ENCODE data around the gene NKX2-3. TPM values are rescaled to one million over a fixed set of nuclear protein-coding genes. Genes with fewer than 3 reads are reported as not detected.

Gene NKX2-3
- total and polyA plus RNA-seq, 10 donors: 10.8 to 69.1 (median 31.1) TPM

DNA sequence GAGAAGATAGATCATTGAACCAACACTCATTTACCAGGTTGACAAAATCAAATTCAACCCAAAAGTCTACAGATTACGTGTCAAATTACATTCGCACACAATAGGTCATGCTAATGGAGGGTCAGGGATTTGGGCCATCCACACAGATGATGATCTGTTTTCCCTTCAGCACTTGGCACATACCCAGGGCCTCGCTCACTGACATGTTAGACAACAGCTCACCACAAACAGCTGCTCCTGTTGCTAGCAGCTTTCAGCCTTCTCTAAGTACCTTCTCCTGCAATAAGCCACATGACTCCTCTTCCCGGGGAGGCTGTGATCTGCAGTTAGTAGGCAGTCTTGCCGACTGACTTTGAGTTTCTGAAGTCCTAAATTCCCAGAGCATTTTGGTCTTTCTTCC, 18.4 kb downstream of the NKX2-3 start:
- H3K27me3 ChIP-seq (replicated peaks in 1 of 7): peaks cover 0 to 28% (median 0%) of the 10 kb centered on the region in 7 donors
- 30 to 39% (median 32%) methylated on average over 5 of the region's 5 CpGs for WGBS, 5 donors
- DNase-seq: no peak
- intact Hi-C loops (cut with DNase I; ENCODE audit: low total_unique reads): no loop called here
- no peak overlapping the region for H3K4me3 ChIP-seq
- H3K9me3 ChIP-seq: no peaks in the 10 kb centered on the region
- TF ChIP-seq, protein P1, sequence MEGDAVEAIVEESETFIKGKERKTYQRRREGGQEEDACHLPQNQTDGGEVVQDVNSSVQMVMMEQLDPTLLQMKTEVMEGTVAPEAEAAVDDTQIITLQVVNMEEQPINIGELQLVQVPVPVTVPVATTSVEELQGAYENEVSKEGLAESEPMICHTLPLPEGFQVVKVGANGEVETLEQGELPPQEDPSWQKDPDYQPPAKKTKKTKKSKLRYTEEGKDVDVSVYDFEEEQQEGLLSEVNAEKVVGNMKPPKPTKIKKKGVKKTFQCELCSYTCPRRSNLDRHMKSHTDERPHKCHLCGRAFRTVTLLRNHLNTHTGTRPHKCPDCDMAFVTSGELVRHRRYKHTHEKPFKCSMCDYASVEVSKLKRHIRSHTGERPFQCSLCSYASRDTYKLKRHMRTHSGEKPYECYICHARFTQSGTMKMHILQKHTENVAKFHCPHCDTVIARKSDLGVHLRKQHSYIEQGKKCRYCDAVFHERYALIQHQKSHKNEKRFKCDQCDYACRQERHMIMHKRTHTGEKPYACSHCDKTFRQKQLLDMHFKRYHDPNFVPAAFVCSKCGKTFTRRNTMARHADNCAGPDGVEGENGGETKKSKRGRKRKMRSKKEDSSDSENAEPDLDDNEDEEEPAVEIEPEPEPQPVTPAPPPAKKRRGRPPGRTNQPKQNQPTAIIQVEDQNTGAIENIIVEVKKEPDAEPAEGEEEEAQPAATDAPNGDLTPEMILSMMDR (IDR thresholded peaks at IDR 0.05 in 8 of 11, conservative IDR thresholded peaks at IDR 0.05 in 3 of 11): no peak
- TF ChIP-seq POLR2AphosphoS5 (IDR thresholded peaks at IDR 0.05): peak in 1 of 3 donors; percentile 32
- peak overlapping the region in 6 of 8 donors; percentile 12 to 54 (median 30) for H3K27ac ChIP-seq
- H3K4me1 ChIP-seq: peaks cover 0 to 7% (median 0%) of the 10 kb centered on the region in 6 donors
- H3K36me3 ChIP-seq: no peaks in the 10 kb centered on the region

DNA sequence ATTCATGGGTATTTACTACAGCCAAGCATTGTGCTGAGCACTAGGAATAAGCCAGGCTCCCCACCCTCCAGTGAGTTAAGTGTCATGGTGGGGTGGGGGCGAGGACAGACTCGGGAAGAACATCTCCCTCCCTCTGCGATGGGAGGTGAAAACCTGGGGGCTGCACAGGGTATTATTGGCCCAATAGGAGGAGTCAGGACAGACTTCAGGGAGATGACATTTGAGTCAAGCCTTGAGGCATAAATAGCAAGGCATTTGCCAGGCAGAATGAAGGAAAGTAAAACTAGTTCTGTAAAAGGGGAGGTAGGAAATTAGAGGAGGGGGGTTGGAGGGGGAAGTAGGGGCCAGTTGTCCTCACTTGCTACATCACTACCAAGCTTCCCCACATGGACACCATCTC, 18.9 kb downstream of the NKX2-3 start:
- intact Hi-C loops (cut with DNase I; ENCODE audit: low total_unique reads): no loop called here
- Histone ChIP-seq H3K36me3 (no peaks in the 10 kb centered on the region), H3K27ac (peak overlapping the region in 6 of 8 donors; percentile 12 to 54 (median 30)), H3K4me1 (peaks cover 0 to 8% (median 0%) of the 10 kb centered on the region in 6 donors), H3K27me3 (replicated peaks in 1 of 7) (peaks cover 0 to 26% (median 0%) of the 10 kb centered on the region in 7 donors), H3K9me3 (no peaks in the 10 kb centered on the region), H3K4me3 (no peak overlapping the region)
- DNase-seq: no peak
- TF ChIP-seq POLR2AphosphoS5 (IDR thresholded peaks at IDR 0.05) (no peak), POLR2A (IDR thresholded peaks at IDR 0.05) (no peak)
- TF ChIP-seq, protein P1 (IDR thresholded peaks at IDR 0.05 in 8 of 11, conservative IDR thresholded peaks at IDR 0.05 in 3 of 11): no peak
- 39 to 55% (median 42%) methylated on average over 3 of the region's 3 CpGs for WGBS, 5 donors

DNA sequence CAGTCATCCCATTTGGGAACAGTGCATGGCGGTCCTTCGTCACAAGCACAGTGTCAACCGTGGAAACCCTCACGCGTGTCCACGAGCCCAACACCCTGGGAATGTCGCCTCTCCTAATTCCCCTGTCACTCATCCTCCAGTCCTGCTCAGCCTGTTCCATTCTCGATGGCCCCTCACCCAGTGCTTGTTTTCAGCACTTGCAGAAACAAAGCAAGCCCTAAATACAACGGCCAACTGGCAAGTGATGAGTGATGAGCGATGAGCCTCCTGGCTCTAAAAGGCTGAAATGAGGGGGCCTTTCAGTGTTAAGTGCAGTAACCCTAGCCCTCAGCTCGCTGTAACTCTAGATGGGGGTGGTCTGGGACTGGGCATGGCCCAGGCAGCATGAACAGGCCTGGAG, 22.6 kb downstream of the NKX2-3 start:
- TF ChIP-seq, protein P1 (IDR thresholded peaks at IDR 0.05 in 8 of 11, conservative IDR thresholded peaks at IDR 0.05 in 3 of 11): no peak
- TF ChIP-seq POLR2AphosphoS5 (IDR thresholded peaks at IDR 0.05) (no peak), POLR2A (IDR thresholded peaks at IDR 0.05) (no peak)
- H3K4me1 ChIP-seq: peaks cover 0 to 10% (median 0%) of the 10 kb centered on the region in 6 donors
- no peak overlapping the region for H3K4me3 ChIP-seq
- no peak overlapping the region for H3K27ac ChIP-seq
- DNase-seq: no peak
- no peaks in the 10 kb centered on the region for H3K36me3 ChIP-seq
- H3K27me3 ChIP-seq (replicated peaks in 1 of 7): peaks cover 0 to 26% (median 0%) of the 10 kb centered on the region in 7 donors
- H3K9me3 ChIP-seq: no peaks in the 10 kb centered on the region
- intact Hi-C loops (cut with DNase I; ENCODE audit: low total_unique reads): no loop called here
- 86 to 94% (median 92%) methylated on average over 11 of the region's 11 CpGs for WGBS, 5 donors

DNA sequence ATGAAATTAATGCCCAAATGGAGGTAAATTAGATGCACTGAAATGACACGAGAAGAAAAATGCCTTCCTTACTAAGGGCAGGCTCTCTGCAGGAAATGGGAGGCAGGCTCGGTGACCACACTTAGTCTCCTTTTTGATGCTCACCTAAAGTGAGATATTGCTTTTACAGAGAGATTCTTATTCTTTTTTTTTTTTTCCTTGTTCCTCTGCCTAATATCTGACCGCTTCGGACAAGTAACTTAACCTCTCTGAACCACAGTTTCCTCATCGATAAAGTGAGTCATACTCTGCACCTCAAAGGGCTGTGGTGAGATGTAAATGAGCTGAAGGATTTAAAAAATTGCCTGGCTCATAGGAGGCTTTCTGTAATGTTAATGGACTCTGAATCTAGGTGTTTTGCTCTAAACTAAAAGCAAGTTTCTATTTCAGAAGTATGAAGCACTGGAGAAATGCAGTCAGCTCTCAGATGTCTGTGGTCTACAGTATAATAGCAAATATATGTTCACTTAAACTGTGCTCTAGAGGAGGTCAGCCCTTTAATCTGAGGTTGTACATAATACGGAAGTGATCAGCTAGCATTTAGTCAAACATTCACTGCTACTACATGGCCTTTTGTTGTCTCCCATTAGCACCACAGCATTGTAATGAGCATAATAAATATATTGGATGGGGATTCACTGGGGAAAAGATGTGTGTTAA, 23.2 kb downstream of the NKX2-3 start:
- TF ChIP-seq, protein P1 (IDR thresholded peaks at IDR 0.05 in 8 of 11, conservative IDR thresholded peaks at IDR 0.05 in 3 of 11): no peak
- TF ChIP-seq POLR2AphosphoS5 (IDR thresholded peaks at IDR 0.05): no peak
- TF ChIP-seq POLR2A (IDR thresholded peaks at IDR 0.05): no peak
- DNase-seq: no peak
- 30 to 39% (median 34%) methylated on average over 6 of the region's 6 CpGs for WGBS, 5 donors
- Histone ChIP-seq H3K27me3 (replicated peaks in 1 of 7) (peaks cover 0 to 27% (median 0%) of the 10 kb centered on the region in 7 donors), H3K4me3 (no peak overlapping the region), H3K4me1 (peaks cover 0 to 12% (median 0%) of the 10 kb centered on the region in 6 donors), H3K9me3 (no peaks in the 10 kb centered on the region), H3K27ac (no peak overlapping the region), H3K36me3 (no peaks in the 10 kb centered on the region)
- intact Hi-C loops (cut with DNase I; ENCODE audit: low total_unique reads): no loop called here
